Measurements from ENCODE around the gene UNC13B. TPM values are rescaled to one million over a fixed set of nuclear protein-coding genes. Genes with fewer than 3 reads are reported as not detected.

The UNC13B gene
- total RNA-seq, 1 experiment from 2014 or later = 48.2 TPM

- no peak overlapping the region for H2BK12ac ChIP-seq (ENCODE audit: insufficient read length, low read depth, low read length)
- H3K4ac ChIP-seq (ENCODE audit: low read depth, low read length) = no peak overlapping the region
- no peaks in the 10 kb centered on the region for H4K20me1 ChIP-seq (ENCODE audit: control insufficient read depth, insufficient read depth, insufficient read length)
- no CpG with 5 or more reads among the region's 3 CpGs for WGBS (ENCODE audit: extremely low coverage, insufficient read length, low lambda C conversion rate)
- no peaks in the 10 kb centered on the region for H3K79me1 ChIP-seq (ENCODE audit: insufficient read depth, low read depth, low read length, poor library complexity, severe bottlenecking)
- no peak overlapping the region for H4K91ac ChIP-seq (ENCODE audit: insufficient read length, low read depth, low read length)
- no peak overlapping the region for H3T11ph ChIP-seq (ENCODE audit: low read length)
- no peak overlapping the region for H2BK15ac ChIP-seq (ENCODE audit: low read depth, low read length)
- no peak overlapping the region for H4K8ac ChIP-seq (replicated peaks; ENCODE audit: insufficient read length, low read depth, low read length)
- H2BK5ac ChIP-seq (ENCODE audit: insufficient read length, low read length) = no peak overlapping the region
- Mint-ChIP-seq H3K4me1 (peaks cover 0 to 4% of the 10 kb centered on the region in 2 experiments; a peak in 2 of 4 replicates), H3K27me3 (ENCODE audit: low read depth) (no peaks in the 10 kb centered on the region), H3K27ac (no peak overlapping the region), H3K4me3 (no peak overlapping the region), H3K36me3 (ENCODE audit: insufficient read depth in 1 of 3, low read depth in 3 of 3) (no peaks in the 10 kb centered on the region; a peak in 1 of 7 replicates), H3K9me3 (peaks cover 5 to 12% of the 10 kb centered on the region in 2 experiments; a peak in 4 of 5 replicates)
- H3K9ac ChIP-seq (ENCODE audit: extremely low read depth, insufficient read length, low read length) = no peak overlapping the region
- H3K18ac ChIP-seq (ENCODE audit: insufficient read length, low read depth, low read length) = no peak overlapping the region
- H2BK120ac ChIP-seq (ENCODE audit: low read depth, low read length, poor library complexity, severe bottlenecking) = no peak overlapping the region
- peaks cover 3% of the 10 kb centered on the region; the same call in 1 of the 2 replicates for H3K79me2 ChIP-seq (ENCODE audit: insufficient read depth, low read length)
- H3K23ac ChIP-seq (ENCODE audit: insufficient read length, low read depth, low read length) = no peak overlapping the region
- H3K27me3 ChIP-seq (ENCODE audit: insufficient read depth, low read length) = no peaks in the 10 kb centered on the region
- H4K5ac ChIP-seq (ENCODE audit: insufficient read length, low read depth, low read length) = no peak overlapping the region
- H3K4me1 ChIP-seq (ENCODE audit: insufficient read depth, low read length) = no peaks in the 10 kb centered on the region
- DNase-seq = no peak
- no peak overlapping the region for H3K14ac ChIP-seq (ENCODE audit: insufficient read depth, low read length)
- H3K4me2 ChIP-seq (ENCODE audit: insufficient read depth, insufficient read length, low read length) = no peak overlapping the region
- no peak overlapping the region for H2AFZ ChIP-seq (ENCODE audit: low read length)
- no peaks in the 10 kb centered on the region for H3K9me3 ChIP-seq (ENCODE audit: control insufficient read depth, low read depth, low read length)
- H2AK5ac ChIP-seq (ENCODE audit: insufficient read length, low read length) = no peak overlapping the region
- TF ChIP-seq CTCF (conservative IDR thresholded peaks at IDR 0.05) = no peak
- no peaks in the 10 kb centered on the region for H3K23me2 ChIP-seq (ENCODE audit: insufficient read length, low read depth, low read length, poor library complexity, severe bottlenecking)
- H3K56ac ChIP-seq (ENCODE audit: insufficient read length, low read depth, low read length) = no peak overlapping the region
- H3K27ac ChIP-seq (ENCODE audit: insufficient read length, low read depth, low read length) = no peak overlapping the region
- H2BK20ac ChIP-seq (ENCODE audit: low read depth, low read length, poor library complexity, severe bottlenecking) = no peak overlapping the region
Measured at GRCh38 chr9:35226651-35227050, 64.8 kb downstream of the UNC13B start.
